IMR-90 (cell line): ENCODE measurements around the gene LMO1. TPM values are rescaled to one million over a fixed set of nuclear protein-coding genes. Genes with fewer than 3 reads are reported as not detected.

Source experiments
- ATAC-seq: fragments of 200-7000 bp; cut with Tn5 transposase; 2 replicates; pipeline ENCODE4 v1.9.1; 2020; ENCODE audit warnings: low read depth, mild to moderate bottlenecking, moderate library complexity
- BruUV-seq: library from RNA; stranded (reverse); fragments of 400-500 nt; replicated peaks from 2 replicates; lab custom pipeline; 2021; lab: Mats Ljungman, UMichigan
- CTCF ChIA-PET: fragments of 300-600 bp; formaldehyde crosslinking; extraction: SDS; loops from one replicate; lab custom pipeline; 2021; ENCODE audit warnings: antibody characterized with exemption; lab: Yijun Ruan, JAX
- POLR2A ChIA-PET: fragments of 300-600 bp; sonication (Branson Sonifier 250); formaldehyde crosslinking; loops from one replicate; lab custom pipeline; 2022; ENCODE audit warnings: antibody characterized with exemption; ENCODE audit not compliant: unreplicated experiment; lab: Charles Lee
- DNase-seq: peaks from one replicate; pipeline ENCODE4 v3.0.0; 2013
- H2AFZ ChIP-seq: replicated peaks from 2 replicates; pipeline ENCODE3; 2013; ENCODE audit warnings: low read length, mild to moderate bottlenecking; ENCODE audit not compliant: poor library complexity
- H2AK5ac ChIP-seq: 2 replicates; pipeline ENCODE4 v1.6.1; 2013; ENCODE audit warnings: low read depth, low read length, inconsistent platforms
- H2AK9ac ChIP-seq: replicated peaks from 2 replicates; pipeline ENCODE3; 2013; ENCODE audit warnings: mild to moderate bottlenecking, low read depth, low read length, moderate library complexity; ENCODE audit not compliant: poor library complexity
- H2BK120ac ChIP-seq: 2 replicates; pipeline ENCODE4 v1.6.1; 2013; ENCODE audit warnings: low read depth, low read length, inconsistent platforms
- H2BK15ac ChIP-seq: 3 replicates; pipeline ENCODE4 v1.6.1; 2013; ENCODE audit warnings: low read depth, low read length, inconsistent platforms
- H2BK20ac ChIP-seq: 2 replicates; pipeline ENCODE4 v1.6.1; 2013; ENCODE audit warnings: low read depth, mild to moderate bottlenecking, inconsistent platforms, low read length, moderate library complexity
- H2BK5ac ChIP-seq: 2 replicates; pipeline ENCODE4 v1.6.1; 2013; ENCODE audit warnings: mild to moderate bottlenecking, low read depth, low read length, inconsistent platforms; ENCODE audit not compliant: poor library complexity, severe bottlenecking
- H3K14ac ChIP-seq: replicated peaks from 2 replicates; pipeline ENCODE4 v1.6.1; 2013; ENCODE audit warnings: low read depth, low read length, inconsistent platforms
- H3K18ac ChIP-seq: 2 replicates; pipeline ENCODE4 v1.6.1; 2013; ENCODE audit warnings: low read depth, low read length, control low read depth
- H3K23ac ChIP-seq: 2 replicates; pipeline ENCODE4 v1.6.1; 2013; ENCODE audit warnings: low read depth, low read length, inconsistent platforms
- H3K27ac ChIP-seq: 2 replicates; pipeline ENCODE4 v1.5.1; 2013; ENCODE audit warnings: mild to moderate bottlenecking, control low read depth, low read length; ENCODE audit not compliant: insufficient read depth
- H3K27me3 ChIP-seq: 2 replicates; pipeline ENCODE4 v1.6.1; 2013; ENCODE audit warnings: low read length; ENCODE audit not compliant: control insufficient read depth, insufficient read depth
- H3K36me3 ChIP-seq: 2 replicates; pipeline ENCODE4 v1.6.1; 2013; ENCODE audit warnings: low read length, mixed read lengths; ENCODE audit not compliant: control insufficient read depth, insufficient read depth
- H3K4ac ChIP-seq: 2 replicates; pipeline ENCODE4 v1.6.1; 2013; ENCODE audit warnings: low read depth, low read length, inconsistent platforms
- H3K4me1 ChIP-seq: 2 replicates; pipeline ENCODE4 v1.6.1; 2013; ENCODE audit warnings: low read length, mixed read lengths; ENCODE audit not compliant: control insufficient read depth, insufficient read depth
- H3K4me2 ChIP-seq: 2 replicates; pipeline ENCODE4 v1.6.1; 2013; ENCODE audit warnings: low read depth, mild to moderate bottlenecking, control low read depth, low read length, moderate library complexity
- H3K4me3 ChIP-seq: 2 replicates; pipeline ENCODE4 v1.5.1; 2013; ENCODE audit warnings: low read depth, mild to moderate bottlenecking, control low read depth, low read length, moderate library complexity; ENCODE audit not compliant: insufficient read depth
- H3K56ac ChIP-seq: 2 replicates; pipeline ENCODE4 v1.6.1; 2013; ENCODE audit warnings: low read length, inconsistent platforms; ENCODE audit not compliant: insufficient read depth; ENCODE audit errors: extremely low read depth
- H3K79me1 ChIP-seq, 2 experiments: 2 replicates each; pipeline ENCODE4 v1.6.1; 2013; ENCODE audit warnings: low read length in 2 of 2, inconsistent platforms in 1 of 2, low read depth in 1 of 2
- H3K9ac ChIP-seq: 2 replicates; pipeline ENCODE4 v1.6.1; 2013; ENCODE audit warnings: low read depth, low read length, control low read depth
- H3K9me1 ChIP-seq: 2 replicates; pipeline ENCODE4 v1.6.1; 2013; ENCODE audit warnings: low read length, inconsistent platforms; ENCODE audit not compliant: insufficient read depth
- H3K9me3 ChIP-seq: 2 replicates; pipeline ENCODE4 v1.6.1; 2013; ENCODE audit warnings: low read length; ENCODE audit not compliant: control insufficient read depth, insufficient read depth
- H4K20me1 ChIP-seq: 2 replicates; pipeline ENCODE4 v1.6.1; 2013; ENCODE audit warnings: low read length, inconsistent platforms; ENCODE audit not compliant: insufficient read depth
- H4K5ac ChIP-seq: 2 replicates; pipeline ENCODE4 v1.6.1; 2013; ENCODE audit warnings: mild to moderate bottlenecking, low read depth, low read length, control low read depth
- H4K8ac ChIP-seq, 2 experiments: 2 replicates each; pipeline ENCODE4 v1.6.1; 2013; ENCODE audit warnings: low read depth in 2 of 2, low read length in 2 of 2, control low read depth in 1 of 2, inconsistent platforms in 1 of 2
- H4K91ac ChIP-seq: 2 replicates; pipeline ENCODE4 v1.6.1; 2013; ENCODE audit warnings: low read depth, low read length, inconsistent platforms; ENCODE audit not compliant: insufficient read depth
- CEBPB ChIP-seq: IDR thresholded peaks from 2 replicates; pipeline ENCODE4 v1.6.1; 2012; ENCODE audit warnings: low read depth, low read length, improper control_type of control experiment
- CHD1 ChIP-seq: IDR thresholded peaks from 2 replicates; pipeline ENCODE4 v1.6.1; 2012; ENCODE audit warnings: low read depth, low read length, improper control_type of control experiment
- FOS ChIP-seq: fragments of 150-350 bp; IDR thresholded peaks from 2 replicates; pipeline ENCODE4 v1.6.1; 2016; ENCODE audit warnings: low read depth, low read length
- MAFK ChIP-seq: IDR thresholded peaks from 2 replicates; pipeline ENCODE4 v1.6.1; 2012; ENCODE audit warnings: low read depth, low read length, improper control_type of control experiment
- MXI1 ChIP-seq: IDR thresholded peaks from 2 replicates; pipeline ENCODE4 v1.6.1; 2012; ENCODE audit warnings: low read depth, mild to moderate bottlenecking, low read length, moderate library complexity, borderline replicate concordance
- POLR2A ChIP-seq: IDR thresholded peaks from 2 replicates; pipeline ENCODE4 v1.6.1; 2012; ENCODE audit warnings: mild to moderate bottlenecking, low read depth, low read length
- SMC3 ChIP-seq: fragments of 150-350 bp; IDR thresholded peaks from 2 replicates; pipeline ENCODE4 v1.6.1; 2016; ENCODE audit warnings: low read depth, mild to moderate bottlenecking, antibody characterized with exemption, low read length, moderate library complexity
- WGBS, 2 experiments: methylation state at CpG; one replicate each; pipeline versions ENCODE4 v1.1.5 to v1.1.7; 2013; ENCODE audit warnings: missing lambda C conversion rate in 2 of 2; ENCODE audit not compliant: insufficient read length in 1 of 2; ENCODE audit errors: extremely low coverage in 2 of 2; 5-methylcytosine and 5-hydroxymethylcytosine counted together
- dilution Hi-C: fragments of 300-500 bp; cut with HindIII; formaldehyde crosslinking; loops from one replicate; pipeline ENCODE4 v1.14.3; 2018; ENCODE audit warnings: low sequenced_read_pairs; ENCODE audit not compliant: unreplicated experiment
- in situ Hi-C: fragments of 300-500 bp; cut with MboI; formaldehyde crosslinking; loops from 3 replicates; pipeline ENCODE4 v1.14.3; 2019; ENCODE audit warnings: low sequenced_read_pairs, inconsistent platforms, mixed read lengths
- intact Hi-C: fragments of 100-400 bp; cut with micrococcal nuclease; formaldehyde crosslinking; loops from 2 replicates; pipeline ENCODE4 v1.10.0; 2022
- polyA plus RNA-seq, 3 experiments: library from polyadenylated mRNA; depleted of rRNA; stranded (reverse); fragments of >200 nt; gene quantifications; 2 replicates each; pipeline ENCODE4 v1.2.3, GENCODE V29; 2012; ENCODE audit warnings: low replicate concordance in 1 of 3
- total RNA-seq: library from RNA; depleted of rRNA; stranded (reverse); fragments of >200 nt; gene quantifications from 2 replicates; pipeline ENCODE4 v1.2.3, GENCODE V29; 2012
- TF ChIP-seq, protein P1 (sequence below): fragments of 150-350 bp; IDR thresholded peaks from 2 replicates; pipeline ENCODE4 v1.6.1; 2017; ENCODE audit warnings: mild to moderate bottlenecking, antibody characterized with exemption, low read length, low read depth

Gene LMO1
- total and polyA plus RNA-seq, 2 of the 4 experiments (the other 2 are of a cell fraction) = not detected

- no peak overlapping the region for H3K4ac ChIP-seq
- DNase-seq = peak; percentile 55
- H4K91ac ChIP-seq = no peak overlapping the region
- no peak overlapping the region for H3K9ac ChIP-seq
- H3K79me1 ChIP-seq = no peaks in the 10 kb centered on the region
- no peaks in the 10 kb centered on the region for H3K9me1 ChIP-seq
- H2AK9ac ChIP-seq = peak overlapping the region; percentile 56
- in situ Hi-C loops = no loop called here
- ChIA-PET CTCF (interaction anchor here (1.3 to 2.5 kb wide), 4 partner anchors 8 to 47 kb away, joined by 4 to 9 read pairs (median 6); no protein-coding TSS in a partner anchor), POLR2A (no interaction called here)
- H2AFZ ChIP-seq = peak overlapping the region; percentile 84
- H2BK5ac ChIP-seq = no peak overlapping the region
- H4K5ac ChIP-seq = no peak overlapping the region
- H3K4me2 ChIP-seq = peak overlapping the region; percentile 88
- TF ChIP-seq FOS (no peak), CEBPB (no peak), CHD1 (no peak), MXI1 (no peak), POLR2A (no peak), SMC3 (no peak), MAFK (no peak)
- TF ChIP-seq, protein P1, sequence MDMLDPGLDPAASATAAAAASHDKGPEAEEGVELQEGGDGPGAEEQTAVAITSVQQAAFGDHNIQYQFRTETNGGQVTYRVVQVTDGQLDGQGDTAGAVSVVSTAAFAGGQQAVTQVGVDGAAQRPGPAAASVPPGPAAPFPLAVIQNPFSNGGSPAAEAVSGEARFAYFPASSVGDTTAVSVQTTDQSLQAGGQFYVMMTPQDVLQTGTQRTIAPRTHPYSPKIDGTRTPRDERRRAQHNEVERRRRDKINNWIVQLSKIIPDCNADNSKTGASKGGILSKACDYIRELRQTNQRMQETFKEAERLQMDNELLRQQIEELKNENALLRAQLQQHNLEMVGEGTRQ = no peak
- no TSS peak for BruUV-seq
- H4K8ac ChIP-seq = no peak overlapping the region
- no peak overlapping the region for H3K14ac ChIP-seq
- H2BK120ac ChIP-seq = no peak overlapping the region
- 1% methylated on average over 26 of the region's 66 CpGs; no CpG with 5 or more reads in 1 of the 2 experiments for WGBS, 2 experiments
- H3K9me3 ChIP-seq = no peaks in the 10 kb centered on the region
- no peaks in the 10 kb centered on the region; the same call in 1 of the 2 replicates for H3K4me1 ChIP-seq
- H3K27me3 ChIP-seq = peaks cover 75% of the 10 kb centered on the region
- no peak overlapping the region for H2AK5ac ChIP-seq
- peak overlapping the region; percentile 10 for H3K4me3 ChIP-seq
- H3K56ac ChIP-seq = no peak overlapping the region
- H2BK15ac ChIP-seq = no peak overlapping the region
- dilution Hi-C loops = no loop called here
- H3K36me3 ChIP-seq = no peaks in the 10 kb centered on the region
- H2BK20ac ChIP-seq = no peak overlapping the region
- no peak overlapping the region for H3K18ac ChIP-seq
- no peaks in the 10 kb centered on the region for H4K20me1 ChIP-seq
- no peak overlapping the region for H3K27ac ChIP-seq
- no peak overlapping the region for H3K23ac ChIP-seq
- intact Hi-C loops = loop anchor here (1.0 to 5.0 kb wide), 3 partner anchors 37 to 165 kb away; no protein-coding TSS in a partner anchor
- peak; percentile 86 for ATAC-seq
Measured at GRCh38 chr11:8262552-8263108, 1.0 kb downstream of the LMO1 start.
